Testis (tissue), 2 donors: ENCODE measurements around the gene TRMU.

Experiments
- POLR2A ChIP-seq: fragments of 450-650 bp; IDR thresholded peaks from one replicate; pipeline ENCODE4 v1.6.1; 2017; ENCODE audit warnings: antibody characterized with exemption, mild to moderate bottlenecking, moderate library complexity
- TF ChIP-seq, protein P1 (sequence below), 3 experiments: fragments of 450-650 bp in 2 of 3; fragments of 200-600 bp in 1 of 3; sonication (generic) in 1 of 3; IDR thresholded peaks; one replicate each; pipeline ENCODE4 v1.5.1; 2016 to 2019; ENCODE audit warnings: antibody characterized with exemption in 3 of 3, mild to moderate bottlenecking in 2 of 3, moderate library complexity in 1 of 3

DNA sequence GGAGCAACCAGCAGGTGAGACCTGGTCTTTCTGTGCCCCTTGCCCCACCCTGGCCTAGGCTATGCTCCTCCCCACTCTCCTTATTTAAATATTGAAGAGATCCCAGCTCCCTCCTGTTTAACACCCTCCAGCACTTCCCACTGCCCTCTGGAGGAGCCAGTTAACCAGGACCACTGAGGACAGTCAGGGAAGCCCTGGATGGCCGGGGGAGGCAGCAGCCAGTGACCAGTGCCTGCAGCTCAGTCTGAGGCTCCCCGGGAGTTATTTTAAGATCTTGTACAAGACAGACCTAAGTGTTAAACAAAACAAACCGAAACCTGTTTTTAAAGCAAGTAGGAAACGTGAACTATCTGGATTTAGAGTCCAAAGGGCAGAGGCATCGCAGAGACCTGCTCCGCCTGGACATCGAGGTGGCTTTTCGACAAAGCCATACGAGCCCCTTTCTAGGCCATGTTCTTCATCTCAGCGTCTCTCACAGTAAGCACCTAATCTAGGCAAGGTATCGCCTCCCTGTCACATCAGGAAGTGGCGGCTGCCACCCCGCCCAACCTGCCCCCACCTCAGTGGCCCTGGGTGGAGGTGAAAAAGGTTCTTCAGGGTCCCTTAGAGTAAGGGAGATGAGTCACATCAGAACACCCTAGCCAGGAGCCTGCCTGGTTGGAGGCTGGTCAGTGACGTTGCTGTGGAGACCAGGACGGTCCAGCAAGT is 35.2 kb downstream of the TRMU start:
- TF ChIP-seq, protein P1, sequence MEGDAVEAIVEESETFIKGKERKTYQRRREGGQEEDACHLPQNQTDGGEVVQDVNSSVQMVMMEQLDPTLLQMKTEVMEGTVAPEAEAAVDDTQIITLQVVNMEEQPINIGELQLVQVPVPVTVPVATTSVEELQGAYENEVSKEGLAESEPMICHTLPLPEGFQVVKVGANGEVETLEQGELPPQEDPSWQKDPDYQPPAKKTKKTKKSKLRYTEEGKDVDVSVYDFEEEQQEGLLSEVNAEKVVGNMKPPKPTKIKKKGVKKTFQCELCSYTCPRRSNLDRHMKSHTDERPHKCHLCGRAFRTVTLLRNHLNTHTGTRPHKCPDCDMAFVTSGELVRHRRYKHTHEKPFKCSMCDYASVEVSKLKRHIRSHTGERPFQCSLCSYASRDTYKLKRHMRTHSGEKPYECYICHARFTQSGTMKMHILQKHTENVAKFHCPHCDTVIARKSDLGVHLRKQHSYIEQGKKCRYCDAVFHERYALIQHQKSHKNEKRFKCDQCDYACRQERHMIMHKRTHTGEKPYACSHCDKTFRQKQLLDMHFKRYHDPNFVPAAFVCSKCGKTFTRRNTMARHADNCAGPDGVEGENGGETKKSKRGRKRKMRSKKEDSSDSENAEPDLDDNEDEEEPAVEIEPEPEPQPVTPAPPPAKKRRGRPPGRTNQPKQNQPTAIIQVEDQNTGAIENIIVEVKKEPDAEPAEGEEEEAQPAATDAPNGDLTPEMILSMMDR (IDR thresholded peaks at IDR 0.05): no peak
- no peak for TF ChIP-seq POLR2A
